Ishikawa (cell line): ENCODE data around the gene GPX3.

ENCODE experiments used
- CREB1 ChIP-seq: IDR thresholded peaks from 2 replicates; pipeline ENCODE4 v1.6.1; 2012; ENCODE audit warnings: low read depth
- RAD21 ChIP-seq: IDR thresholded peaks from 2 replicates; pipeline ENCODE4 v1.6.1; 2012; ENCODE audit warnings: low read depth
- TAF1 ChIP-seq: IDR thresholded peaks from 2 replicates; pipeline ENCODE4 v1.6.1; 2012; ENCODE audit warnings: low read depth, mild to moderate bottlenecking

- TF ChIP-seq RAD21 (peak; percentile 52), CREB1 (no peak), TAF1 (no peak)
These were observed 30.7 kb upstream of the GPX3 start for GRCh38 chr5:150989695-150990094.
